ENCODE measurements around the gene SIL1.

DNA sequence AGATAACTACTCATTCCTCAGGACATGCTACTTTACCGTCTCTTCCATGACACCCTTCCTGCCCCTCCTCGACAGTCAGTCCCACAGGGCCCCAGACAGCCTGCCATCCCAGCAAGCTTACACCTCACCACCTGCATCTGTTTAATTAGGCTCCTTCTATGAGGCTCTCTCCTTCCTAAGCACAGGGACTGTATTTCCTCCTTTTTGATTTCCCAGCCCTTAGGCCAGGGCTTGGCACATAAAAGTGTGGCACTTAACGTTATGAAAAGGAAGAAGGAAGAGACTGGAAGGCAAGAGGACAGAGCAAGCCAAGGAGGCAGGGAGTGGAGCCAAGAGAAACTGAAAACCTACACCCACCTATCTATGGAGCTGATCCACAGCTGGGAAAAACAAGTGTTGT lies 146.8 kb downstream of the SIL1 start:
- TF ChIP-seq POLR2A (IDR thresholded peaks at IDR 0.05; ENCODE audit: low read depth) (no peak), EP300 (IDR thresholded peaks at IDR 0.05) (no peak)
- TF ChIP-seq, protein P1, sequence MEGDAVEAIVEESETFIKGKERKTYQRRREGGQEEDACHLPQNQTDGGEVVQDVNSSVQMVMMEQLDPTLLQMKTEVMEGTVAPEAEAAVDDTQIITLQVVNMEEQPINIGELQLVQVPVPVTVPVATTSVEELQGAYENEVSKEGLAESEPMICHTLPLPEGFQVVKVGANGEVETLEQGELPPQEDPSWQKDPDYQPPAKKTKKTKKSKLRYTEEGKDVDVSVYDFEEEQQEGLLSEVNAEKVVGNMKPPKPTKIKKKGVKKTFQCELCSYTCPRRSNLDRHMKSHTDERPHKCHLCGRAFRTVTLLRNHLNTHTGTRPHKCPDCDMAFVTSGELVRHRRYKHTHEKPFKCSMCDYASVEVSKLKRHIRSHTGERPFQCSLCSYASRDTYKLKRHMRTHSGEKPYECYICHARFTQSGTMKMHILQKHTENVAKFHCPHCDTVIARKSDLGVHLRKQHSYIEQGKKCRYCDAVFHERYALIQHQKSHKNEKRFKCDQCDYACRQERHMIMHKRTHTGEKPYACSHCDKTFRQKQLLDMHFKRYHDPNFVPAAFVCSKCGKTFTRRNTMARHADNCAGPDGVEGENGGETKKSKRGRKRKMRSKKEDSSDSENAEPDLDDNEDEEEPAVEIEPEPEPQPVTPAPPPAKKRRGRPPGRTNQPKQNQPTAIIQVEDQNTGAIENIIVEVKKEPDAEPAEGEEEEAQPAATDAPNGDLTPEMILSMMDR (IDR thresholded peaks at IDR 0.05) = no peak

All from esophagus muscularis mucosa (tissue), 4 donors.